ENCODE measurements around the gene DRICH1. TPM values are rescaled to one million over a fixed set of nuclear protein-coding genes. Genes with fewer than 3 reads are reported as not detected.
"Not testable (repeated sequence)": the region's sequence is repeated elsewhere in the genome, so short reads cannot be mapped to it uniquely, and the experiment has no call there.

Gene DRICH1
- total RNA-seq, 4 donors from 2014 or later, result 1.4 TPM; not detected in 3

- Histone ChIP-seq H3K9me3 (no peaks in the 10 kb centered on the region), H3K27ac (no peak overlapping the region), H3K27me3 (no peaks in the 10 kb centered on the region), H3K4me1 (no peaks in the 10 kb centered on the region), H3K36me3 (no peaks in the 10 kb centered on the region), H3K4me3 (no peak overlapping the region)
- intact Hi-C loops (cut with DNase I; ENCODE audit: low total_unique reads), result no loop called here
- no peak for DNase-seq
- no peak for TF ChIP-seq POLR2A (IDR thresholded peaks at IDR 0.05)
- no peak for TF ChIP-seq CTCF (IDR thresholded peaks at IDR 0.05)
Observed at GRCh38 chr22:23670378-23671295, 38.5 kb upstream of the DRICH1 start.

- H3K27me3 ChIP-seq; intact Hi-C loops (cut with DNase I; ENCODE audit: low total_unique reads); H3K9me3 ChIP-seq; DNase-seq; H3K27ac ChIP-seq; H3K4me3 ChIP-seq; H3K36me3 ChIP-seq; H3K4me1 ChIP-seq: not testable (repeated sequence)
Observed at GRCh38 chr22:23660381-23660780, 28.3 kb upstream of the DRICH1 start.

- no peak for DNase-seq
- Histone ChIP-seq H3K4me1 (no peaks in the 10 kb centered on the region), H3K9me3 (no peaks in the 10 kb centered on the region), H3K36me3 (no peaks in the 10 kb centered on the region), H3K4me3 (no peak overlapping the region), H3K27me3 (no peaks in the 10 kb centered on the region), H3K27ac (no peak overlapping the region)
- no peak for TF ChIP-seq POLR2A (IDR thresholded peaks at IDR 0.05)
- intact Hi-C loops (cut with DNase I; ENCODE audit: low total_unique reads), result no loop called here
Observed at GRCh38 chr22:23657727-23658126, 25.6 kb upstream of the DRICH1 start.

GRCh38 chr22:23655891-23656475 is 23.9 kb upstream of the DRICH1 start:
- H3K36me3 ChIP-seq, result no peaks in the 10 kb centered on the region
- H3K27me3 ChIP-seq, result no peaks in the 10 kb centered on the region
- intact Hi-C loops (cut with DNase I; ENCODE audit: low total_unique reads), result no loop called here
- no peaks in the 10 kb centered on the region for H3K4me1 ChIP-seq
- TF ChIP-seq CTCF (IDR thresholded peaks at IDR 0.05) (no peak), POLR2A (IDR thresholded peaks at IDR 0.05) (no peak)
- no peak for DNase-seq
- no peak overlapping the region for H3K27ac ChIP-seq
- no peak overlapping the region for H3K4me3 ChIP-seq
- no peaks in the 10 kb centered on the region for H3K9me3 ChIP-seq

- no peaks in the 10 kb centered on the region for H3K36me3 ChIP-seq
- H3K9me3 ChIP-seq, result no peaks in the 10 kb centered on the region
- H3K27me3 ChIP-seq, result no peaks in the 10 kb centered on the region
- DNase-seq, result no peak
- H3K27ac ChIP-seq, result no peak overlapping the region
- TF ChIP-seq CTCF (IDR thresholded peaks at IDR 0.05), result no peak
- TF ChIP-seq POLR2A (IDR thresholded peaks at IDR 0.05), result no peak
- H3K4me1 ChIP-seq, result no peaks in the 10 kb centered on the region
- no peak overlapping the region for H3K4me3 ChIP-seq
- intact Hi-C loops (cut with DNase I; ENCODE audit: low total_unique reads), result no loop called here
Observed at GRCh38 chr22:23652711-23653110, 20.6 kb upstream of the DRICH1 start.

- Histone ChIP-seq H3K36me3 (no peaks in the 10 kb centered on the region), H3K27me3 (no peaks in the 10 kb centered on the region), H3K9me3 (no peaks in the 10 kb centered on the region), H3K4me3 (no peak overlapping the region), H3K27ac (no peak overlapping the region), H3K4me1 (no peaks in the 10 kb centered on the region)
- DNase-seq, result no peak
- no peak for TF ChIP-seq POLR2A (IDR thresholded peaks at IDR 0.05)
- TF ChIP-seq CTCF (IDR thresholded peaks at IDR 0.05), result no peak
- intact Hi-C loops (cut with DNase I; ENCODE audit: low total_unique reads), result no loop called here
Observed at GRCh38 chr22:23652286-23652685, 20.2 kb upstream of the DRICH1 start.

Measured in uterus (tissue), 4 donors.